HCT116 (cell line): ENCODE data around the gene CHMP4B. TPM values are rescaled to one million over a fixed set of nuclear protein-coding genes. Genes with fewer than 3 reads are reported as not detected.

Experiments used
- ATAC-seq: fragments of 200-7000 bp; cut with Tn5 transposase; 2 replicates; pipeline ENCODE4 v1.9.1; 2020; ENCODE audit warnings: mild to moderate bottlenecking, moderate library complexity
- BruUV-seq: library from RNA; stranded (reverse); fragments of 400-500 nt; replicated peaks from 2 replicates; lab custom pipeline; 2021; lab: Mats Ljungman, UMichigan
- CTCF ChIA-PET: fragments of 300-600 bp; sonication (Branson Sonifier 250); formaldehyde crosslinking; loops from one replicate; lab custom pipeline; 2021; ENCODE audit warnings: antibody characterized with exemption; lab: Charles Lee
- POLR2A ChIA-PET: fragments of 300-600, 350-600 bp; sonication (Branson Sonifier 250); formaldehyde crosslinking; loops from one replicate; lab custom pipeline; 2021; ENCODE audit warnings: antibody characterized with exemption; lab: Charles Lee
- RAD21 ChIA-PET, 2 experiments: fragments of 300-600 bp; sonication (Branson Sonifier 250); formaldehyde crosslinking; loops; one replicate each; lab custom pipeline; 2023; ENCODE audit warnings: low total read pairs in 2 of 2; ENCODE audit not compliant: uncharacterized antibody in 2 of 2, unreplicated experiment in 2 of 2, low non-redundant PET in 1 of 2; lab: Charles Lee
- DNase-seq: peaks from one replicate; pipeline ENCODE4 v3.0.0-alpha.2; 2010; ENCODE audit warnings: low read depth, low spot score
- H2AFZ ChIP-seq: fragments of 200-600 bp; shearing (Covaris generic), sonication (generic); 2 replicates; pipeline ENCODE4 v1.6.1; 2017; ENCODE audit warnings: low read depth, mixed run types, mixed read lengths, antibody characterized with exemption, low read length; ENCODE audit not compliant: poor library complexity, severe bottlenecking
- H3K27ac ChIP-seq: 2 replicates; pipeline ENCODE4 v1.5.1; 2012; ENCODE audit warnings: low read depth, low read length
- H3K27me3 ChIP-seq: fragments of 200-600 bp; sonication (generic); 2 replicates; pipeline ENCODE4 v1.6.1; 2016; ENCODE audit warnings: mixed run types, low read length, mixed read lengths; ENCODE audit not compliant: insufficient read depth
- H3K36me3 ChIP-seq, 2 experiments: fragments of 200-500 bp in 1 of 2; fragments of 200-600 bp in 1 of 2; sonication (Bioruptor generic) in 1 of 2; sonication (generic) in 1 of 2; 2 replicates each; pipeline versions ENCODE4 v1.5.1 to v1.6.1; 2014 to 2016; ENCODE audit warnings: low read length in 2 of 2, inconsistent platforms in 1 of 2, mixed read lengths in 1 of 2, mixed run types in 1 of 2; ENCODE audit not compliant: insufficient read depth in 2 of 2, control insufficient read depth in 1 of 2
- H3K4me1 ChIP-seq, 2 experiments: fragments of 200-600 bp in 1 of 2; sonication (generic) in 1 of 2; 2 replicates each; pipeline versions ENCODE4 v1.5.1 to v1.6.1; 2012 to 2017; ENCODE audit warnings: low read length in 2 of 2, inconsistent platforms in 1 of 2, mild to moderate bottlenecking in 1 of 2, mixed read lengths in 1 of 2, mixed run types in 1 of 2, moderate library complexity in 1 of 2; ENCODE audit not compliant: insufficient read depth in 2 of 2, control insufficient read depth in 1 of 2
- H3K4me2 ChIP-seq: fragments of 200-600 bp; sonication (generic); 2 replicates; pipeline ENCODE4 v1.6.1; 2017; ENCODE audit warnings: mixed run types, low read length, mixed read lengths
- H3K4me3 ChIP-seq, 2 experiments: fragments of 200-600 bp in 1 of 2; sonication (generic) in 1 of 2; replicated peaks in 1 of 2; 2 replicates each; pipeline ENCODE4 v1.5.1; 2011 to 2016; ENCODE audit warnings: low read length in 2 of 2, control low read depth in 1 of 2, low read depth in 1 of 2, mild to moderate bottlenecking in 1 of 2, mixed read lengths in 1 of 2, mixed run types in 1 of 2
- H3K79me2 ChIP-seq: fragments of 200-600 bp; sonication (generic); 2 replicates; pipeline ENCODE4 v1.6.1; 2017; ENCODE audit warnings: mild to moderate bottlenecking, mixed run types, low read length, moderate library complexity, mixed read lengths; ENCODE audit not compliant: insufficient read depth
- H3K9ac ChIP-seq: fragments of 200-600 bp; sonication (generic); 2 replicates; pipeline ENCODE4 v1.6.1; 2016; ENCODE audit warnings: low read length, mixed read lengths
- H3K9me2 ChIP-seq: fragments of 200-600 bp; sonication (generic), shearing (Covaris generic); 2 replicates; pipeline ENCODE4 v1.6.1; 2017; ENCODE audit warnings: mixed run types, mild to moderate bottlenecking, moderate library complexity; ENCODE audit not compliant: insufficient read depth
- H3K9me3 ChIP-seq, 2 experiments: fragments of 200-500 bp in 1 of 2; fragments of 200-600 bp in 1 of 2; sonication (Bioruptor generic) in 1 of 2; sonication (generic) in 1 of 2; 2 replicates each; pipeline ENCODE4 v1.6.1; 2014 to 2017; ENCODE audit warnings: low read length in 2 of 2, mixed read lengths in 2 of 2, inconsistent platforms in 1 of 2, low read depth in 1 of 2, mild to moderate bottlenecking in 1 of 2, mixed run types in 1 of 2, moderate library complexity in 1 of 2; ENCODE audit not compliant: control insufficient read depth in 1 of 2, insufficient read depth in 1 of 2
- H4K20me1 ChIP-seq: fragments of 200-600 bp; sonication (generic), shearing (Covaris generic); 2 replicates; pipeline ENCODE4 v1.6.1; 2017; ENCODE audit warnings: mixed run types, mild to moderate bottlenecking, moderate library complexity; ENCODE audit not compliant: insufficient read depth
- CBX3 ChIP-seq: IDR thresholded peaks from 2 replicates; pipeline ENCODE4 v1.6.1; 2012; ENCODE audit warnings: low read depth
- CEBPB ChIP-seq: IDR thresholded peaks from 2 replicates; pipeline ENCODE4 v1.6.1; 2012; ENCODE audit warnings: low read depth
- CTCF ChIP-seq, 3 experiments: fragments of 200-600 bp in 1 of 3; sonication (generic) in 1 of 3; IDR thresholded peaks in 2 of 3; conservative IDR thresholded peaks in 1 of 3; 2 replicates each; pipeline ENCODE4 v1.5.1; 2012 to 2017; ENCODE audit warnings: low read depth in 2 of 3, low read length in 2 of 3, antibody characterized with exemption in 1 of 3, borderline replicate concordance in 1 of 3, control low read depth in 1 of 3, mild to moderate bottlenecking in 1 of 3, mixed read lengths in 1 of 3, mixed run types in 1 of 3, moderate library complexity in 1 of 3; ENCODE audit not compliant: insufficient read depth in 1 of 3
- EGR1 ChIP-seq: IDR thresholded peaks from 2 replicates; pipeline ENCODE4 v1.6.1; 2012; ENCODE audit warnings: low read depth
- EZH2 ChIP-seq: fragments of 200-600 bp; sonication (generic); IDR thresholded peaks from 2 replicates; pipeline ENCODE4 v1.6.1; 2017; ENCODE audit warnings: antibody characterized with exemption, mixed run types
- EZH2phosphoT487 ChIP-seq: fragments of 200-600 bp; IDR thresholded peaks from 2 replicates; pipeline ENCODE4 v1.6.1; 2018; ENCODE audit warnings: antibody characterized with exemption, borderline replicate concordance
- MAX ChIP-seq: IDR thresholded peaks from 2 replicates; pipeline ENCODE4 v1.6.1; 2012
- POLR2A ChIP-seq: IDR thresholded peaks from 2 replicates; pipeline ENCODE4 v1.7.0; 2011; ENCODE audit warnings: borderline replicate concordance; ENCODE audit not compliant: insufficient read depth, insufficient read length; ENCODE audit errors: extremely low read depth
- POLR2AphosphoS5 ChIP-seq: IDR thresholded peaks from 2 replicates; pipeline ENCODE4 v1.6.1; 2011; ENCODE audit warnings: mild to moderate bottlenecking, low read depth, low read length, moderate library complexity
- RAD21 ChIP-seq: IDR thresholded peaks from 2 replicates; pipeline ENCODE4 v1.6.1; 2012; ENCODE audit warnings: low read depth, mild to moderate bottlenecking
- REST ChIP-seq: IDR thresholded peaks from 2 replicates; pipeline ENCODE4 v1.6.1; 2012; ENCODE audit warnings: low read depth
- SP1 ChIP-seq: IDR thresholded peaks from 2 replicates; pipeline ENCODE4 v1.6.1; 2012; ENCODE audit warnings: low read depth
- SRF ChIP-seq: IDR thresholded peaks from 2 replicates; pipeline ENCODE4 v1.6.1; 2012; ENCODE audit warnings: low read depth
- TCF7L2 ChIP-seq: IDR thresholded peaks from 2 replicates; pipeline ENCODE4 v1.7.0; 2011; ENCODE audit warnings: borderline replicate concordance, inconsistent platforms; ENCODE audit not compliant: insufficient read depth, insufficient read length; ENCODE audit errors: extremely low read depth
- YY1 ChIP-seq: IDR thresholded peaks from 2 replicates; pipeline ENCODE4 v1.6.1; 2011; ENCODE audit warnings: low read length, low read depth, moderate library complexity, mild to moderate bottlenecking; ENCODE audit not compliant: insufficient replicate concordance; ENCODE audit errors: extremely low read depth
- ZFX ChIP-seq: fragments of 450-650 bp; IDR thresholded peaks from 2 replicates; pipeline ENCODE4 v1.6.1; 2017
- intact Hi-C: fragments of 100-400 bp; cut with micrococcal nuclease; formaldehyde crosslinking; loops from 2 replicates; pipeline ENCODE4 v1.10.0; 2022
- total RNA-seq: library from RNA; stranded (reverse); gene quantifications from one replicate; pipeline ENCODE4 v1.2.1, GENCODE V29; 2021; ENCODE audit not compliant: unreplicated experiment
- TF ChIP-seq, protein P1 (sequence below): IDR thresholded peaks from 2 replicates; pipeline ENCODE4 v1.6.1; 2012

Gene CHMP4B
- total RNA-seq, 1 experiment from 2014 or later = 56.9 TPM

DNA sequence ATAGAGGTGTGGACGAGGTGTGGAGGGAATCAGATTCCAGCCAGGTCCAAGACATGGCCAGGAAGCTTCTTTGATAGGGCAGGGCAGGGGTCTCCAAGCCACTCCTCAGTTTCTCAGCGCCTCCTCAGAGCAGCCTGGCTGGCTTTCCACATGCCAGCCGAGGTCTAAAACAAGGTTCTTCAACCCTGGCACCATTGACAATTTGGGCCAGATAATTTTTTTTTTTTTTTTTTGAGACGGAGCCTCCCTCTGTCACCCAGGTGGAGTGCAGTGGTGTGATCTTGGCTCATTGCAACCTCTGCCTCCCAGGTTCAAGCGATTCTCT lies 21.3 kb upstream of the CHMP4B start:
- H3K27ac ChIP-seq = peak overlapping the region; percentile 93
- no peaks in the 10 kb centered on the region for H3K79me2 ChIP-seq
- intact Hi-C loops = loop anchor here (10.0 kb wide), 1 partner anchor 275 kb away; no protein-coding TSS in a partner anchor
- ChIA-PET RAD21 (no interaction called here), CTCF (no interaction called here), POLR2A (interaction anchor here (0.7 to 1.4 kb wide), 5 partner anchors 23 to 322 kb away, joined by 3 to 4 read pairs (median 3); partner anchors contain the start of gene EIF2S2)
- no peaks in the 10 kb centered on the region for H3K9me2 ChIP-seq
- peaks cover 43 to 71% of the 10 kb centered on the region in 2 experiments for H3K4me1 ChIP-seq
- TF ChIP-seq SRF (no peak), CBX3 (no peak), ZFX (no peak), CTCF (IDR thresholded peaks at IDR 0.05 in 2 of 3, conservative IDR thresholded peaks at IDR 0.05 in 1 of 3; ENCODE audit: borderline replicate concordance in 1 of 3, insufficient read depth in 1 of 3, low read depth in 2 of 3, low read length in 2 of 3) (no peak), EGR1 (no peak), EZH2 (no peak), POLR2AphosphoS5 (no peak), POLR2A (no peak), CEBPB (no peak), REST (no peak), YY1 (no peak), TCF7L2 (no peak), RAD21 (no peak), SP1 (no peak), EZH2phosphoT487 (no peak), MAX (no peak)
- TF ChIP-seq, protein P1, sequence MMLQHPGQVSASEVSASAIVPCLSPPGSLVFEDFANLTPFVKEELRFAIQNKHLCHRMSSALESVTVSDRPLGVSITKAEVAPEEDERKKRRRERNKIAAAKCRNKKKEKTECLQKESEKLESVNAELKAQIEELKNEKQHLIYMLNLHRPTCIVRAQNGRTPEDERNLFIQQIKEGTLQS = no peak
- H4K20me1 ChIP-seq = no peaks in the 10 kb centered on the region
- peaks cover 0 to 3% of the 10 kb centered on the region in 2 experiments; a peak in 1 of 4 replicates for H3K36me3 ChIP-seq
- no peak for DNase-seq
- no peak overlapping the region for H2AFZ ChIP-seq
- BruUV-seq = no TSS peak
- H3K9ac ChIP-seq = peak overlapping the region; percentile 65
- peak overlapping the region; percentile 88 for H3K4me2 ChIP-seq
- no peaks in the 10 kb centered on the region for H3K9me3 ChIP-seq
- peak; percentile 24 for ATAC-seq
- peak overlapping the region in 1 of 2 experiments; percentile 47; a peak in 2 of 4 replicates for H3K4me3 ChIP-seq
- H3K27me3 ChIP-seq = no peaks in the 10 kb centered on the region
